K562 (cell line): ENCODE data around the gene CDC27. TPM values are rescaled to one million over a fixed set of nuclear protein-coding genes. Genes with fewer than 3 reads are reported as not detected.

ENCODE experiments used
- ATAC-seq: fragments of 200-7000 bp; cut with Tn5 transposase; 3 replicates; pipeline ENCODE4 v1.9.1; 2020; ENCODE audit warnings: moderate library complexity
- BruUV-seq: library from RNA; stranded (reverse); fragments of 400-500 nt; replicated peaks from 2 replicates; lab custom pipeline; 2021; lab: Mats Ljungman, UMichigan
- CTCF ChIA-PET: fragments of 300-600 bp; formaldehyde crosslinking; extraction: SDS; loops from one replicate; lab custom pipeline; 2021; ENCODE audit warnings: low intra/inter-chr PET ratio; lab: Yijun Ruan, JAX
- POLR2A ChIA-PET: fragments of 300-600, 350-650 bp; sonication (Branson Sonifier 250); formaldehyde crosslinking; extraction: SDS; loops from one replicate; lab custom pipeline; 2021; ENCODE audit warnings: antibody characterized with exemption, inconsistent platforms; lab: Yijun Ruan, JAX
- DNase-seq, 4 experiments: peaks; one replicate each; pipeline versions ENCODE4 v3.0.0 to v3.0.0-alpha.2; 2011 to 2018; ENCODE audit warnings: low spot score in 3 of 4, mixed read lengths in 3 of 4; ENCODE audit errors: extremely low read depth in 1 of 4
- FAIRE-seq: peaks from 2 replicates; lab custom pipeline; 2011; peaks lifted over from hg19 to GRCh38; lab: Jason Lieb, UNC
- H2AFZ ChIP-seq: 2 replicates; pipeline ENCODE4 v1.6.0; 2011; ENCODE audit warnings: low read depth, low read length, control low read depth, inconsistent platforms
- H3K27ac ChIP-seq: fragments of 200-600 bp; 3 replicates; pipeline ENCODE4 v1.8.0; 2011; ENCODE audit warnings: low read depth, mild to moderate bottlenecking, control low read depth, inconsistent platforms, low read length, moderate library complexity, mixed read lengths; ENCODE audit errors: extremely low read depth
- H3K27me3 ChIP-seq, 2 experiments: fragments of 300-600 bp in 1 of 2; 2 replicates in 1 of 2; 3 replicates in 1 of 2; pipeline versions ENCODE4 v1.6.0 to v1.8.0; 2011; ENCODE audit warnings: inconsistent platforms in 2 of 2, low read length in 2 of 2, mild to moderate bottlenecking in 1 of 2, mixed read lengths in 1 of 2, moderate library complexity in 1 of 2; ENCODE audit not compliant: control insufficient read depth in 2 of 2, insufficient read depth in 2 of 2
- H3K36me3 ChIP-seq: fragments of 300-600 bp; 3 replicates; pipeline ENCODE4 v1.8.0; 2011; ENCODE audit warnings: mild to moderate bottlenecking, low read length, inconsistent platforms; ENCODE audit not compliant: control insufficient read depth, insufficient read depth
- H3K4me1 ChIP-seq, 2 experiments: fragments of 200-600 bp in 1 of 2; replicated peaks in 1 of 2; 2 replicates in 1 of 2; 3 replicates in 1 of 2; pipeline versions ENCODE4 v1.5.1 to v1.8.0; 2011; ENCODE audit warnings: inconsistent platforms in 2 of 2, low read length in 2 of 2, mild to moderate bottlenecking in 1 of 2, mixed read lengths in 1 of 2, moderate library complexity in 1 of 2; ENCODE audit not compliant: control insufficient read depth in 2 of 2, insufficient read depth in 2 of 2
- H3K4me2 ChIP-seq: 2 replicates; pipeline ENCODE4 v1.6.1; 2011; ENCODE audit warnings: low read length, control low read depth, inconsistent platforms, mixed read lengths; ENCODE audit not compliant: insufficient read depth
- H3K4me3 ChIP-seq: fragments of 200-600 bp; sonication (generic), shearing (Covaris generic); 2 replicates; pipeline ENCODE4 v1.5.1; 2016; ENCODE audit warnings: control low read depth, inconsistent platforms
- H3K79me2 ChIP-seq: fragments of 200-600 bp; 3 replicates; pipeline ENCODE4 v1.8.0; 2011; ENCODE audit warnings: low read length, inconsistent platforms; ENCODE audit not compliant: control insufficient read depth, insufficient read depth
- H3K9ac ChIP-seq, 2 experiments: 2 replicates each; pipeline versions ENCODE4 v1.6.0 to v1.6.1; 2011; ENCODE audit warnings: low read depth in 2 of 2, low read length in 2 of 2, control low read depth in 1 of 2, inconsistent platforms in 1 of 2, mild to moderate bottlenecking in 1 of 2, mixed read lengths in 1 of 2; ENCODE audit not compliant: insufficient read depth in 1 of 2
- H3K9me1 ChIP-seq: one replicate; pipeline ENCODE4 v1.6.0; 2011; ENCODE audit warnings: inconsistent platforms, mild to moderate bottlenecking, low read length, moderate library complexity; ENCODE audit not compliant: control insufficient read depth, insufficient read depth
- H3K9me3 ChIP-seq: replicated peaks from 2 replicates; pipeline ENCODE4 v1.5.1; 2011; ENCODE audit warnings: low read depth, low read length, inconsistent platforms; ENCODE audit not compliant: control insufficient read depth, insufficient read depth
- H4K20me1 ChIP-seq: replicated peaks from 2 replicates; pipeline ENCODE4 v1.6.1; 2011; ENCODE audit warnings: low read length, inconsistent platforms, mixed read lengths; ENCODE audit not compliant: control insufficient read depth, insufficient read depth
- CHD1 ChIP-seq: fragments of 200-600 bp; sonication (generic); IDR thresholded peaks from one replicate; pipeline ENCODE4 v1.6.1; 2012; ENCODE audit warnings: mild to moderate bottlenecking, moderate library complexity, low read length, inconsistent platforms
- CREB5 ChIP-seq: fragments of 250-450 bp; sonication (Bioruptor Pico); IDR thresholded peaks from 2 replicates; pipeline ENCODE4 v1.5.0; 2020; ENCODE audit warnings: mild to moderate bottlenecking
- GTF2E2 ChIP-seq: fragments of 200-800 bp; sonication (Bioruptor generic); IDR thresholded peaks from 2 replicates; pipeline ENCODE4 v1.6.1; 2016; ENCODE audit warnings: missing genetic modification characterization, missing compliant biosample characterization
- HNRNPUL1 ChIP-seq: fragments of 200-400 bp; formaldehyde crosslinking; IDR thresholded peaks from 2 replicates; pipeline ENCODE4 v1.6.1; 2017; ENCODE audit warnings: low read length
- NFIC ChIP-seq: fragments of 450-650 bp; IDR thresholded peaks from 2 replicates; pipeline ENCODE4 v1.6.1; 2017; ENCODE audit warnings: mild to moderate bottlenecking, inconsistent platforms
- RBM34 ChIP-seq: fragments of 200-400 bp; formaldehyde crosslinking; IDR thresholded peaks from 2 replicates; pipeline ENCODE4 v1.6.1; 2018; ENCODE audit warnings: low read length, borderline replicate concordance; ENCODE audit not compliant: insufficient read depth
- SMAD1 ChIP-seq: fragments of 150-350 bp; IDR thresholded peaks from 2 replicates; pipeline ENCODE4 v1.6.1; 2014; ENCODE audit warnings: low read length, low read depth; ENCODE audit not compliant: partially characterized antibody
- SRF ChIP-seq, 2 experiments: fragments of 250-450, 450-650 bp in 1 of 2; sonication (Bioruptor Pico) in 1 of 2; sonication (generic) in 1 of 2; formaldehyde crosslinking; IDR thresholded peaks; 2 replicates each; pipeline versions ENCODE4 v1.5.0 to v1.5.1; 2020 to 2022; ENCODE audit warnings: mild to moderate bottlenecking in 1 of 2, missing genetic modification reagents in 1 of 2
- TBL1XR1 ChIP-seq, 2 experiments: IDR thresholded peaks; 2 replicates each; pipeline ENCODE4 v1.6.1; 2012; ENCODE audit warnings: improper control_type of control experiment in 2 of 2, low read length in 2 of 2, mild to moderate bottlenecking in 1 of 2
- THRA ChIP-seq: fragments of 450-650 bp; IDR thresholded peaks from 2 replicates; pipeline ENCODE4 v1.6.1; 2017; ENCODE audit warnings: mild to moderate bottlenecking, moderate library complexity
- ZNF24 ChIP-seq: fragments of 450-650 bp; IDR thresholded peaks from 2 replicates; pipeline ENCODE4 v1.6.1; 2016
- ZNF586 ChIP-seq: fragments of 450-650 bp; formaldehyde crosslinking; conservative IDR thresholded peaks from 2 replicates; pipeline ENCODE4 v1.4.0; 2020; ENCODE audit warnings: mild to moderate bottlenecking, moderate library complexity
- WGBS: fragments of 100-300 bp; shearing (Covaris generic); methylation state at CpG from one replicate; pipeline ENCODE4 v1.1.6; 2016; ENCODE audit warnings: low coverage, mixed read lengths; ENCODE audit not compliant: insufficient coverage; ENCODE audit errors: missing lambda C conversion rate; 5-methylcytosine and 5-hydroxymethylcytosine counted together
- in situ Hi-C: fragments of 300-500 bp; cut with MboI; formaldehyde crosslinking; loops from 4 replicates; pipeline ENCODE4 v1.15.0; 2018; ENCODE audit warnings: inconsistent platforms, mixed read lengths
- intact Hi-C: fragments of 100-400 bp; cut with micrococcal nuclease; formaldehyde crosslinking; loops from 2 replicates; pipeline ENCODE4 v1.14.2; 2022
- polyA plus RNA-seq, 8 experiments: library from polyadenylated mRNA; depleted of rRNA in 4 of 8; stranded (reverse) in 5 of 8; unstranded in 3 of 8; fragments of >200 nt; fragmentation: Nextera tagmentation in 2 of 8; fragmentation: Illumina TruSeq in 1 of 8; extraction: Ambion mirVana in 2 of 8; extraction: Trizol in 1 of 8; gene quantifications; 2 replicates each; pipeline versions ENCODE4 v1.2.1 to v1.2.3, GENCODE V29; 2011 to 2014; ENCODE audit warnings: inconsistent platforms in 1 of 8, missing spikeins in 1 of 8
- total RNA-seq, 7 experiments: library from RNA; depleted of rRNA in 6 of 7; stranded (reverse); fragments of >200 nt in 6 of 7; fragmentation: Illumina TruSeq in 2 of 7; extraction: Trizol in 2 of 7; gene quantifications; 2 replicates each; pipeline versions ENCODE4 v1.2.1 to v1.2.3, GENCODE V29; 2011 to 2021; ENCODE audit warnings: low replicate concordance in 1 of 7
- TF ChIP-seq, protein P1 (sequence below): fragments of 250-450 bp; sonication (Bioruptor Pico); IDR thresholded peaks from 2 replicates; pipeline ENCODE4 v1.4.0; 2020; ENCODE audit warnings: borderline replicate concordance
- TF ChIP-seq, protein P2 (sequence below): fragments of 450-650 bp; IDR thresholded peaks from 2 replicates; pipeline ENCODE4 v1.6.1; 2014; ENCODE audit warnings: low read depth, mild to moderate bottlenecking, moderate library complexity, borderline replicate concordance

Gene CDC27
- total and polyA plus RNA-seq, 9 of the 15 experiments (the other 6 are each of a cell fraction or from before 2014, with no cell fraction given), result 28.6 to 155 (median 94.1) TPM

DNA sequence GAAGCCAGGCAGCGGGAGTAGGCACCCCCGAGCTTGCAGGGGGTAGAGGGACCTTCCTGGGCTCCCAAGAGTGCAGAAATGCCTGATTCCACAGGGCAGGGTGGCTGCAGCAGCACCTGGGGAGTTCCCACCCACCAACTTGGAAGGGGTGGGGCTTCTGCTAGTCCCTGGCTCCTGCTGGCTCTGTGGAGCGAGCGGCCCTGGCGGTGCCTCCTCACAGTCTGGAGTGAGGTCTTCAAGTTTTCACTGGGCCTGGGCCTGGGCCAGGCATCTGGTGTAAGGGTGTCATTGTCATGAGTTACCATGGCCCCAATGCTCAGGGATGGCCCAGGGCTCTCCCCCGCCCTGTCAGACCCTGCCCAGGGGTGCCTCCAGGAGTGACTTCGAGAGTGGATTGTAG, 48.7 kb upstream of the CDC27 start (continued):
- TF ChIP-seq, protein P1, sequence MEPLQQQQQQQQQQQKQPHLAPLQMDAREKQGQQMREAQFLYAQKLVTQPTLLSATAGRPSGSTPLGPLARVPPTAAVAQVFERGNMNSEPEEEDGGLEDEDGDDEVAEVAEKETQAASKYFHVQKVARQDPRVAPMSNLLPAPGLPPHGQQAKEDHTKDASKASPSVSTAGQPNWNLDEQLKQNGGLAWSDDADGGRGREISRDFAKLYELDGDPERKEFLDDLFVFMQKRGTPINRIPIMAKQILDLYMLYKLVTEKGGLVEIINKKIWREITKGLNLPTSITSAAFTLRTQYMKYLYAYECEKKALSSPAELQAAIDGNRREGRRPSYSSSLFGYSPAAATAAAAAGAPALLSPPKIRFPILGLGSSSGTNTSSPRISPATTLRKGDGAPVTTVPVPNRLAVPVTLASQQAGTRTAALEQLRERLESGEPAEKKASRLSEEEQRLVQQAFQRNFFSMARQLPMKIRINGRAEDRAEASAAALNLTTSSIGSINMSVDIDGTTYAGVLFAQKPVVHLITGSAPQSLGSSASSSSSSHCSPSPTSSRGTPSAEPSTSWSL (CRISPR knock-in tag), result no peak
- TF ChIP-seq, all 486 proteins: peak for 0

- intact Hi-C loops (no loop called here), in situ Hi-C loops (no loop called here)
- Histone ChIP-seq H3K9me1 (peaks cover 4% of the 10 kb centered on the region), H3K9me3 (no peaks in the 10 kb centered on the region; the same call in 1 of the 2 replicates), H3K36me3 (no peaks in the 10 kb centered on the region), H3K79me2 (no peaks in the 10 kb centered on the region), H2AFZ (no peak overlapping the region), H3K4me3 (no peak overlapping the region), H3K27me3 (no peaks in the 10 kb centered on the region), H3K9ac (no peak overlapping the region), H3K4me2 (no peak overlapping the region), H3K27ac (no peak overlapping the region), H3K4me1 (peaks cover 21 to 26% of the 10 kb centered on the region in 2 experiments), H4K20me1 (no peaks in the 10 kb centered on the region)
- ATAC-seq, result no peak
- ChIA-PET POLR2A (no interaction called here), CTCF (no interaction called here)
- DNase-seq, result no peak
- no peak for FAIRE-seq
- no TSS peak for BruUV-seq
- 78% methylated on average over 2 of the region's 2 CpGs for WGBS
- no peak for TF ChIP-seq TBL1XR1 (IDR thresholded peaks at IDR 0.05; ENCODE audit: low read length in 2 of 2)
- no peak for TF ChIP-seq RBM34
- no peak for TF ChIP-seq ZNF24
- no peak for TF ChIP-seq SRF (CRISPR knock-in tag; IDR thresholded peaks at IDR 0.05)
- no peak for TF ChIP-seq HNRNPUL1
- no peak for TF ChIP-seq SMAD1
- TF ChIP-seq THRA, result no peak
- no peak for TF ChIP-seq NFIC
- no peak for TF ChIP-seq CREB5
- no peak for TF ChIP-seq CHD1
- TF ChIP-seq, protein P2, sequence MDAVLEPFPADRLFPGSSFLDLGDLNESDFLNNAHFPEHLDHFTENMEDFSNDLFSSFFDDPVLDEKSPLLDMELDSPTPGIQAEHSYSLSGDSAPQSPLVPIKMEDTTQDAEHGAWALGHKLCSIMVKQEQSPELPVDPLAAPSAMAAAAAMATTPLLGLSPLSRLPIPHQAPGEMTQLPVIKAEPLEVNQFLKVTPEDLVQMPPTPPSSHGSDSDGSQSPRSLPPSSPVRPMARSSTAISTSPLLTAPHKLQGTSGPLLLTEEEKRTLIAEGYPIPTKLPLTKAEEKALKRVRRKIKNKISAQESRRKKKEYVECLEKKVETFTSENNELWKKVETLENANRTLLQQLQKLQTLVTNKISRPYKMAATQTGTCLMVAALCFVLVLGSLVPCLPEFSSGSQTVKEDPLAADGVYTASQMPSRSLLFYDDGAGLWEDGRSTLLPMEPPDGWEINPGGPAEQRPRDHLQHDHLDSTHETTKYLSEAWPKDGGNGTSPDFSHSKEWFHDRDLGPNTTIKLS, result no peak
- TF ChIP-seq ZNF586, result no peak
- TF ChIP-seq GTF2E2 (tag), result no peak
These were observed 46.8 kb upstream of the CDC27 start for GRCh38 chr17:47235923-47236322.
